HG02798 (cell line): ENCODE data around the gene SSU72.
"Not testable (repeated sequence)": the region's sequence is repeated elsewhere in the genome, so short reads cannot be mapped to it uniquely, and the experiment has no call there.

Experiments
- ATAC-seq: cut with Tn5 transposase; IDR thresholded peaks from one replicate; pipeline ENCODE4 v1.9.1; 2021; ENCODE audit warnings: mild to moderate bottlenecking; ENCODE audit not compliant: unreplicated experiment, poor library complexity

The SSU72 gene

GRCh38 chr1:1562556-1563195, 12.0 kb downstream of the SSU72 start:
- no peak for ATAC-seq

DNA sequence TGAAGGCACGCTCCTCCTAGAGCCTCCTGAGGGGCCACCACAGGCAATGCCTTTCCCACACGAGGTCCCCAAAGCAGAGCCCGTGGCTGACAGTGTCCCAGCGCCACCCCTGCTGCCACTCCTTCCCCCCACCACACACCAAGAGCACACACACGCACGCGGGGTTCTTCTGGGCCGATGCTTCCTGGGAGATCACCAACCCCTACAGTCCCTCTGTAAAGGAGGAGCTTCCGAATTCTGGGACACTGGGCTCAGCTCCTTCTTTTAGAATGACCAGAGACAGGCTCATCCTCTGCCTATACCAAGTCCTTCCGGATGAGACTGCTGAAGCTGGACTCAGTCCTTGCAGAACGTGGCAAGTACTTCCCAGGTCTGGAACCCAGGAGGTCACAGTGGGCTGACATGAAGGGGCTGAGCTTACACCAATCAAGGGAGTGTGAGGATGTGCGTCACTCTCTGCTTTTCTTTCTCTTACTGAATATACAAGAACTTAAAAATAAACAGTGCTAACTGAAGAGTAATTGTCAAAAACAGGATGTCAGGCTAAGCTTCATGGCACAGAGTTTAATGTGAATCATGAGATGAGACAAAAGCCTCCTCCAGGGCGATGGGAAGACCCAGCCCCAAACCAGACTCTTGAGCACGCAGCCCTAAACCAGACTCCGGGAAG, 12.7 kb downstream of the SSU72 start:
- ATAC-seq = no peak

GRCh38 chr1:1560178-1560577, 14.5 kb downstream of the SSU72 start:
- no peak for ATAC-seq

DNA sequence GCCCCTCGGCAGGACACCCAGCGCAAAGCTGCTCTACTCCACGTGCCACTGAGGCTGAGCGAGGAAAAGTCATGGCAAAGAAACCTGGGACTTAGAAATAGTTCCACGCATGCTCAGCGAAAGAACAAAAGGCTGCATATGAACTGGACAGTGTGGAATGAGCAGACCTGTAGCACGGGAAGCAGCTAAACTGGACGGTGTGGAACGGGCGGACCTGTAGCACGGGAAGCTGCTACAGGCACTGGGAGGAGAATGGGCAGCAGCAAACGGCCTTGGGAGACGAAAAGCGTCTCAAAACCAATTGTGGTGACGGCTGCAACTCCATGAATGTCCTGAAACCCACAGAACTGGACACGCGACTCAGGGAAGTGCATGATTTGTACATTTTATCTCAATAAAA, 15.6 kb downstream of the SSU72 start:
- no peak for ATAC-seq

- no peak for ATAC-seq
Measured at GRCh38 chr1:1558591-1558990, 16.1 kb downstream of the SSU72 start.

- ATAC-seq = not testable (repeated sequence)
Measured at GRCh38 chr1:1557688-1558087, 17.0 kb downstream of the SSU72 start.

- ATAC-seq = not testable (repeated sequence)
Measured at GRCh38 chr1:1556961-1557360, 17.7 kb downstream of the SSU72 start.

DNA sequence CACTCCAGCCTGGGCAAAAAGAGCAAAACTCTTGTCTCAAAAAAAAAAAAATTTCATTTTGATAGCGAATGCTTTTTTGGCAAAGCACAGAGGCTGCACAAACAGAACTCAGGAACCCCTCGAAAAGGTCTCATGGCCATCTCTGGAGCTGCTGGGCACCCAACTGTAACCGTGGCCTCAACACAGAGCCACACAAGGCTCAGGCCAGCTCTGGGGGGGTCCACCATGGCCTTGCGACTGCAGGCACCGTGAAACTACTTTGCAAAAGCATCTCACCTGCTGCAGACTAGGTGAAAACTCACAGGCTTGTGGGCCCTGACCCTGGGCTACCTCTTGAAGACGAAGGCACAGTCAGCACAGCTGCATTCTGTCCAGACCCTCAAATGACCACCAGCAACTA, 18.2 kb downstream of the SSU72 start:
- ATAC-seq = no peak

DNA sequence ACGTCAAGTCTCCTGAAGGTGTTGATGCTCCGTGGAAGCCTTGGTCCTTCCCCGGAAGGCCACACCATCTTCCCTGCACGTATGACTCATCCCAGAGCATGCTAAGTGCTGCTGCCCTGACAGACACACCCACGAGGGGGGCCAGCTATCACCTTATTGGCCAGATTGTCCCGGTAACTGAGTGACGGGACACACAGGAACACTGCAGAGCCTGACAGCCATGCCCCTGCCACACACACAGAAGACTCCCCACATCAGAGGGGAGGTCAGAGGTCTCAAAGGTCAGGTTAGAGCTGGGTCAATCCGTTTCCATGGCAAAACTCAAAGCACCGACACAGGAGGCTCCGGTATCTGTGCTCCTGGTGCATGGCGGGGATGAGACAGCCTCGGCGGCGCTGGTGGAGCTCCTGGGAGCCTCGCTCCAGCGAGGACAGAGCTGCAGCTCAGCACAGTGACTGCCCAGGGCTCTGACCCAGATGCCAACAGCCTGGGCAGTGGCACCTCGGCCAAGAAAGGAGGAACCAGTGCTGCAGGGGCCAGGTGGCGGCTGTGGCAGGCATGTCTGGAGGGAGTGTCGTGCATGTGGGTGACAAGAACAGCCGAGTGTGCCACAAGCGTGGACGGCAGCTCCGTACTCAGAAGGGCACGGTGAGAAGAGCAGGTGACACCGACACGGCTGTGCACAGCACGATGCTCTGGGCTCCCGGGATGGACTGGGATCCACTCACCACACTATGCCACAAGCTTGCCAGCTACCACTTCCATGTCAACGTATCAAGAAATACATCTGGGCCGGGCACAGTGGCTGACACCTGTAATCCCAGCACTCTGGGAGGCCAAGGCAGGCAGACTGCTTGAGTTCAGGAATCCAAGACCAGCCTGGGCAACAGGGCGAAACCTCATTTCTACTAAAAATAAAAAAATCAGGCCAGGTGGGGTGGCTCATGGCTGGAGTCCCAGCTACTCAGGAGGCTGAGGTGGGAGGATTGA, 19.4 kb downstream of the SSU72 start:
- no peak for ATAC-seq

GRCh38 chr1:1554550-1554925, 20.1 kb downstream of the SSU72 start:
- ATAC-seq = no peak

DNA sequence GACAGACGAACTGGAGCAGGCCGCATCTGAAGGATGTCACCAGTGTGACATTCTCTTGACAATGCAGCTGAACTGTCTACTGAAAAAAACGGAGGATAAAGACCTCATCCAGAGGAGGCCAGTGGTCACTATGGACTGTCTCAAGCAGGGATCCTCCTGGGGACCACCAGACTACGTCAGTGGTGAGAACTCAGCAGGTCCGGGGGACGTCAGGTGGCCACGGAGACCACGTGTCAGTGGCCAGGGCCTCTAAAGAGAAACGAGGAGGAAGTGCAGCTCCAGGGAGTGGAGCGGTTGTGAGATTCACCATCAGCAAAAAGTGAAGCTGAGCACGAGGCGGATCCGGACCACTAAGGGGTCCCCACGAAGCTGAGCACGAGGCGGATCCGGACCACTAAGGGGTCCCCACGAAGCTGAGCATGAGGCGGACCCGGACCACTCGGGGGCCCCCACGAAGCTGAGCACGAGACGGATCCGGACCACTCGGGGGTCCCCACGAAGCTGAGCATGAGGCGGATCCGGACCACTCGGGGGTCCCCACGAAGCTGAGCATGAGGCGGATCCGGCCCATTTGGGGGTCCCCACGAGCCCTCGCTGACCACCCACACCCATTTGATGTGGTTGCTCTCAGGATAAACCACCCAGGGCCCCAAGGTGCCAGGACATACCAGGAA, 20.7 kb downstream of the SSU72 start:
- ATAC-seq = no peak

GRCh38 chr1:1552263-1552639, 22.4 kb downstream of the SSU72 start:
- no peak for ATAC-seq

DNA sequence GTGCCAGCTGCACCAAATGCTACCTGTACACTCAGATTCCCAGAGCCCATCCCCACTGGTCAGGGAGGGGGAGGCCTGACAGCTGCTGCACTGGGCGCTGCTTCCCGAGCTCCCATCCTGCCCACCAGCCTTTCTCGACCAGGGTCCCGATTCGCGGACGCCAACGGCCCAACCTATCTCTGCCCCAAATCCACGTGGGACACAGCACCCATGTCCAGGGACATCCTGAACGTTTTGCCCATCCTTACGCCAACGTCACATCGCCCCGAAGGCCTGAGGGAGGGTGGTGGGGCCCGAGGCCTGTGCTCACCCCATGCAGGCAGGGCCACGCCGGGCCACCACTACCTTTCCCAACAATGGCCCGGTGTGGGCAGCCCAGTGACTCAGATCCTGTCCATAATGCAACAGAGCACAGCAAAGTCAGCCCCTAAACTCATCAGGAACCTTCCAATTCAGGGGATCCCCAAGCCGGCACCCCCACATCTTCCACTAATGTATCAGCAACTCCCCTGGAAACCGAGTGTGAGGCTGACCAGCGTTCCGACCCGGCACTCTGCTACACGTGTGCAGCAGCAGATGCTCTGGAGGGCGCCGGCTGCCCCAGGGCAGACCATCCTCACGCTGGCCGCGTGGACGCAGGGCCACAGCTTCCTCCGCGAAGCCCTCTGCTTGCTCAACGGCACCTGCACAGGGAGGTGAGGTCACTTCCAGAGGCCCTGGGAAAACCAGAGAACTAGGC, 23.0 kb downstream of the SSU72 start:
- no peak for ATAC-seq

GRCh38 chr1:1550591-1551432, 23.9 kb downstream of the SSU72 start:
- no peak for ATAC-seq

- no peak for ATAC-seq
Measured at GRCh38 chr1:1550087-1550486, 24.6 kb downstream of the SSU72 start.

DNA sequence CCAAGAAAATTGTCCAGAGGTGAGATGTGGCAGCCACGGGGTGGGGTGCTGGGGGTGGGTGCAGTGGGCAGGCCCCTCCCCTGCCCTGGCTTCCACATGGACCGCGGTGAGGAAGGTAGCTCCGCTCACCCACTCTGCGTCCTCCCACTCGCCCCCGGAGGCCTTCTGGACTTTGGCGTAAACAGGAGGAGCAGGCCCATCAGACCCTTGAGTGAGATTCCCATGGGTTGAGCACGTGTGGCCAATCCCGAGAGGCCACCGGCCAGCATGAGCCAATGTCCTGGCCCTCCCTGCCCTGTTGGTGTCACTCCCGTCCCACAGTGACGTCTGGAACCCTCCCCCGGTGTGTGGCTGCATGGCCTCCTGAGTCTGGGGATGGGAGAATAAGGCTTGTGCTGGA, 26.1 kb downstream of the SSU72 start:
- ATAC-seq = no peak

GRCh38 chr1:1547476-1547875, 27.2 kb downstream of the SSU72 start:
- ATAC-seq = no peak

DNA sequence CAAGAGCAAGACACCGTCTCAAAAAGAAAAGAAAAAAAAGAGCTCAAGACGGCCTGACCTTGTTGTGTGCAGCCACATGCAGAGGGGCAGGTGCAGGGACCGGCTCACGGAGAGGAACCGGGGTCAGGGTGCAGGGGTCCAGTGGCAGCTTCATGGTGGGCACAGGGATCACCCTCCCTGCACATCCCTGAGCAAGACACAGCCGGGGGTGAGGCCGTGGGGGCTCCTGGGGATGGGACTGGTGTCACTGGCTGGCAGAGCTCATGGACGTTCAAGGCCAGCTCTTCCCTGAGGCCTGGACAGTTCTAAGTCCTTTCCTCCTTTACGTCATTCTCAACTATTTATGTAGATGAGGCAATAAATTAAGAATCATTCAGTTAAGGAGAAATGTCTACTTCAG, 27.7 kb downstream of the SSU72 start:
- no peak for ATAC-seq
